ENCODE results near the gene CCT7.

CCT7 gene

DNA sequence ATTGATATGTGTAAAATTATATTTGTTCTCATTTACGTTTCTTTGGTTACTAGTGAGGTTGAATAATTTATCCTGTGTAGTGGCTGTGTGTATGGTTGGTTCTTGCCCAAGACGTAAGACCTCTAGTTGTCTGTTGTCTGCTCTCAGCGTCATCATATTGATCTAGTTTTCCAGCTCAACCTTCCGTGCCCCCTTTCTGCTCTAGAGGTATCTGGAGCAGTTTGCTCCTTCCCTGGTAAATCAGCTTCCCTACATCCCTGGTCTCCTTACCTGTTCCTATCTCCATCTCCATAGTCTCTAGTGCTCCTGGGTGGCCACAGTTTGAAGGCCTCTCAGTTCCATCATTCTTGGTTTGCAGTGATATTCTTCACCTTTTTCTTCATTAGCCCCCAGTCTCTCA, 18.9 kb upstream of the CCT7 start:
- TF ChIP-seq, protein P1, sequence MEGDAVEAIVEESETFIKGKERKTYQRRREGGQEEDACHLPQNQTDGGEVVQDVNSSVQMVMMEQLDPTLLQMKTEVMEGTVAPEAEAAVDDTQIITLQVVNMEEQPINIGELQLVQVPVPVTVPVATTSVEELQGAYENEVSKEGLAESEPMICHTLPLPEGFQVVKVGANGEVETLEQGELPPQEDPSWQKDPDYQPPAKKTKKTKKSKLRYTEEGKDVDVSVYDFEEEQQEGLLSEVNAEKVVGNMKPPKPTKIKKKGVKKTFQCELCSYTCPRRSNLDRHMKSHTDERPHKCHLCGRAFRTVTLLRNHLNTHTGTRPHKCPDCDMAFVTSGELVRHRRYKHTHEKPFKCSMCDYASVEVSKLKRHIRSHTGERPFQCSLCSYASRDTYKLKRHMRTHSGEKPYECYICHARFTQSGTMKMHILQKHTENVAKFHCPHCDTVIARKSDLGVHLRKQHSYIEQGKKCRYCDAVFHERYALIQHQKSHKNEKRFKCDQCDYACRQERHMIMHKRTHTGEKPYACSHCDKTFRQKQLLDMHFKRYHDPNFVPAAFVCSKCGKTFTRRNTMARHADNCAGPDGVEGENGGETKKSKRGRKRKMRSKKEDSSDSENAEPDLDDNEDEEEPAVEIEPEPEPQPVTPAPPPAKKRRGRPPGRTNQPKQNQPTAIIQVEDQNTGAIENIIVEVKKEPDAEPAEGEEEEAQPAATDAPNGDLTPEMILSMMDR (IDR thresholded peaks at IDR 0.05; ENCODE audit: extremely low read depth, missing control alignments) = no peak
- DNase-seq (ENCODE audit: low spot score) = no peak

DNA sequence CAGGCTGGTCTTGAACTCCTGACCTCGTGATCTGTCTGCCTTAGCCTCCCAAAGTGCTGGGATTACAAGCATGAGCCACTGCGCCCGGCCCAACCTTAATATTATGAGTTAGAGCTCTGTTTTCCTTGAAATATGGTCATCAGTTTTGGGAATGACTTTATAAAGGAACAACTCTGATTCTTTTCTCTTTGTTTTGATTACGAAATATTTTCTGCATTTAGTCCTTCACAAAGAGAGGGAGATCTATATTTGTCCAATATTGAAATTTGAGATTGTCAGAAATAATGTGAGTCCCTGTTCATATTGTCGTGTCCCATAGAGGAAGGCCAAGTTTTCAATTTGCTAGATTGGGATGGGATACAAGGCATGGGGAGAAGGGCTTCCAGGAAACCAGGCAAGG, 16.9 kb upstream of the CCT7 start:
- TF ChIP-seq, protein P1 (IDR thresholded peaks at IDR 0.05; ENCODE audit: extremely low read depth, missing control alignments) = no peak
- no peak for DNase-seq (ENCODE audit: low spot score)

DNA sequence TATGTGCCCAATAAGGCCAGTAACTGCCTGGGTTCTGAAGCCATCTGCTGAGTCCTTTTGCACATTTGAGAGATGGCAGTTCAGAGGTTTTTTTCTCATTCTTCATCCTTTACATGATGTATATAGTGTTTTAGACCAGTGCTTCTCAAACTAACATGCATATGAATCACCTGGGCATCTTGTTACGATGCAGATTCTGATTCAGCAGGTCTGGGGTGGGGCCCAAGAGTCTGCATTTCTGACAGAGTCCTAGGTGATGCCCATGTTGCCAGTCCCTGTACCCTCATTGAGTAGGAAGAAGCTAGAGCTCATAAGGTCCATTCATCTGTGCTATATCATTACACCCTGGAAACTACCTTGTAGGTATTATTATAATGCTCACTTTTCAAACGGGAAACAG, 16.3 kb upstream of the CCT7 start:
- TF ChIP-seq, protein P1 (IDR thresholded peaks at IDR 0.05; ENCODE audit: extremely low read depth, missing control alignments) = no peak
- no peak for DNase-seq (ENCODE audit: low spot score)

DNA sequence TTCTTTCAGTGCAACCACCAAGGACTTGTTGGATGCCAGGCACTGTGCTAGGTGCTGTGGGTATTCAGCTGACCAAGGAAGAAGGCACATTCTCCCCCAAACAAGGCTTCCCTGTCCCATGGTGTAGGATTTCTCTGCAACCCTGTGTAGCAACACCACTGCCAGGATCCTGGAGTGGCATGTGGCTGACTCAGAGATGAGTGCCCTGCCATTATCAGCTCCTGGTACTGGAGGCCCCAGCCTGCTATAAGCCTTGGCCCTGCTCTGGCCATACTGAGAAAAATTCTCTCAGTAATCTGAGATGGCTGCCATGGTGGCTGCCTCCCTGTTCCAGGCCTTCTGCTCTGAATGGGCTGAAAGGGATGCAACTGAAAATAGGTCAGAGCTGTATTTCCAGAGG, 15.8 kb upstream of the CCT7 start:
- TF ChIP-seq, protein P1 (IDR thresholded peaks at IDR 0.05; ENCODE audit: extremely low read depth, missing control alignments) = no peak

DNA sequence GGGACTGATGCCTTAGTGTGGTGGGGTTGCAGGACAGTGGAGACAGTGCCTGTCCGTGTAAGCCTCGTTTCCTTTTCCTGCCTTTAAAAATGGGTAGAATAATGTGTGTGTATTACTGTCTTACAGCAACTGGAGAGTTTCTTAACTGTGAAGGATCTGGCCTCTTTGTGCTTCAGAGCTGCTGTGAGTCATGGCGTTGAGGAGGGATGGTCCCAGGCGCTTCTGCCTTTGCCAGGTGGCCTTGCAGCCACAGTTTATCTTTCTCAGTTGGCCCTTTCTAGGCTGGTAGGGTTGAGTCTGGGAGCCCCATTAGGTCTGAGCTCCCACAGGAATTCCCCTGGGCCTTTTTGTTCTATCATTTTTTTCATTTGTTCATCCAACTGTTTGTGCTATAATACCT, 10.3 kb upstream of the CCT7 start:
- no peak for DNase-seq (ENCODE audit: low spot score)
- TF ChIP-seq, protein P1 (IDR thresholded peaks at IDR 0.05; ENCODE audit: extremely low read depth, missing control alignments) = no peak

More for the DNA sequence above, 15.8 kb upstream of the CCT7 start:
- no peak for DNase-seq (ENCODE audit: low spot score)

DNA sequence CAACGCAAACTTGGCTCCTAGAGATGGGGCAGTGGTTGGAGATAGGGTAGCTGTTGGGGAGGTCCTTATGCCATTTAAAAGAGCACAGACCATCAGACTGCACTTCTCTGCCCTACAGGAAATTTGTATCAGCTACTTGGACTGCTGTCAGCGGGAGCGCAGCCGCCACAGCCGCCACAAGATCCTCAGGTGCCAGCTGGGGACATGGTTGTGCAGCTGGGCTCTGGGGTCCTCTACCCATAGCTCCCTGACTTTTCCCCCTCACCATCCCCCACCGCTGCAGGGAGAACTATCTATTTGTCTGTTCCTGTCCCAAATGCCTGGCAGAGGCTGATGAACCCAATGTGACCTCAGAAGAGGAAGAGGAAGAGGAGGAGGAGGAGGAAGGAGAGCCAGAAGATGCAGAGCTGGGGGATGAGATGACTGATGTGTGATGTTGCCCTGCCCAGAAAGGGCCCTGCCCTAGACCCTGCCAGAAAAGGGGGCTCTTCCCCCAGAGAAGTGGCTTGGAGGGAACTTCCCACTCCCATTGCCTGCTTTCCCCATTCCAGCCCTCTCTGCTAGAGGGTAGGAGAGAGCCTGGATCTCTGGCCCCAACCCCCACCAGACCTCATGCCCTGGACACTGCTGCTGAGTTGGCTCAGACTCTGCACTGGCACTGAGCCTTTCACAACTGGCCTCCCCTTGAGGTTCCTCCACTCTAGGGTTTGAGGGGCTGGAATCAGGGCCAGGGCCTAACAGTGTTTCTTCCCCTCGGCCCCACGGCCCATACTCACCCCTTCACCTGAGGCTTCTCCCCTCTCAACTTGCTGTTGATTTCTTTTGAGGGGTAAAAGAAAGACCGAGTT, 8.4 kb upstream of the CCT7 start:
- DNase-seq (ENCODE audit: low spot score) = no peak
- TF ChIP-seq, protein P1 (IDR thresholded peaks at IDR 0.05; ENCODE audit: extremely low read depth, missing control alignments) = no peak

DNA sequence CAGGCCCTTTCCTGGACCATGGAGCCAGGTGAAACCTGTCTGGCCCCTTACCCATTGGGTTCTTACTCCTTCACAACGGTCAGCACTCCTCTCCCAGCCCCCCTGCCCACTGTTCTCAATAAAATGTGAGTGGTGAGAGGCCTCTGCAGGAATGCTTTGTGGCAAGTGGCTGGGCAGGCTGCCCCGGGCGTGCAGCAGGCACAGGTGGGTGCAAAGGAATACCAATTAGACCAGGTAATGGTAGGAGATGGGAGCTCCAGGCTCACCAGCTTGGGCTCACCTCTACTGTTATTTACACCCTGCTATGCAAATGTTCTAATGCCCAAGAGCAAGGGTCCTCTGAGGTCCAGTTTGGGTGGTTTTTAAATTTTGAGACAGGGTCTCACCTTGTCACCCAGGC, 7.0 kb upstream of the CCT7 start:
- TF ChIP-seq, protein P1 (IDR thresholded peaks at IDR 0.05; ENCODE audit: extremely low read depth, missing control alignments) = no peak

More for the DNA sequence above, 7.0 kb upstream of the CCT7 start:
- no peak for DNase-seq (ENCODE audit: low spot score)

Data from GM20000 (cell line).